Measurements from ENCODE around the gene B3GNT9.

B3GNT9 gene

DNA sequence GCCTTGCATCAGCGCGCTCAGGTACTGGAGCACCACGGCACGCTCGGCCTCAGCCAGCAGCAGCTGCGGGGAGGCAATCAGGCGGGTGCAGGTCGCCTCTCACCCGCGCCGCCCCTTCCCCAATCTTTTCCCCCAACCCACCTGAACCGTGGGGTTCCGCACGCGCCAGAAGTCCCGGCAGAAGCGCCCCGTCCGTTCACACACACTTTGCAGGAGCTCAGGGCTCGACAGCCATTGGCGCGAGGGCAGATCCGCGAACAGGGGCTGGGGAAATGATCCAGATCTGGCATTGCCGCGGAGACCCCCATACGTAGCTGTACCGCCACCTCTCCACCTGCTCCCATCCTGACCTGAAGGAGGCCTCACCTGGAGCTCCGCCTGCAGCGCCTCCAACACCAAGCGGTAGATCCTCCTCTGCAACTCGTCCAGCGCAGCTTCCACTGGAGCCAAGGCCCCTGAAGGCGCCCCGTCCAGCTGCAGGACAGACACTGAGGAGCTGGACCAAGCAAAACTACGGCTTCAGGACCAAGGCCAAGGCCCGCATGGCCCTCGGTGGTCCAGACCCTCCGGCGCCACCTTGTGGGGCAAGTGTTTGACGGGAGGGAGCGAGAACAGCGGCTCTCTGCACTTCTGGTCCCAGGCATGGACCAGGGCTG is 34.3 kb upstream of the B3GNT9 start:
- DNase-seq: peak; percentile 92

DNA sequence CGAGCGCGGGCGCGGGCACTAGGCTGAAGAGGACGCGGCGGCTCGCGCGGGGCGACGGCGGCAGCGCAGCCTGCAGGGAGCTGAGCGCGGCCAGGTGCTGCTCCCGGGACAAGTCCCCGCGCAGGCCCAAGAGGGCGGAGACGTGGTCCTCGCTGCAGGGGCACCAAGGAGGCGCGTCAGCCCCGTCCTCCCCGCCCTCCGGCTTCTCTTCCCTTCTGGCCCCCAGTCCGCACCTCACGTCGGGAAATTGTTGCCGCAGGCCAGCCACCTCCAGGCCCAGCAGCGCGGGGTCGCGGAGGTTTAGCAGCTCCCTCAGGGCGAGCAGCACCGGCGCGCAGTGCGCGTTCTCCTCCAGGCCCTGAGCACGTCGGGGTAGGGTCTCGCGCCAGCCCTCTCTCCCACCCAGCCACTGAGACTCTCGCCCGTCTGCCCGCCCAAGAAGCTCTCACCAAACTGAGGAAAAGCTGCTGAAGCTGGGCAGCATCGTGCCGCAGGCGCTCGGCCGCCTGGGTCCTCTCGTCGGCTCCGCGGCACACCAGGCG is 33.7 kb upstream of the B3GNT9 start:
- DNase-seq: no peak

- peak; percentile 95 for DNase-seq
Observed at GRCh38 chr16:67183627-67184452, 33.0 kb upstream of the B3GNT9 start, which contains the start of gene MATCAP1. Gene MATCAP1, minus strand, starts transcription at chr16:67183963. Its CDS starts 3,353 bp downstream, at chr16:67180610.

- DNase-seq: no peak
Observed at GRCh38 chr16:67183284-67183626, 32.5 kb upstream of the B3GNT9 start.

DNA sequence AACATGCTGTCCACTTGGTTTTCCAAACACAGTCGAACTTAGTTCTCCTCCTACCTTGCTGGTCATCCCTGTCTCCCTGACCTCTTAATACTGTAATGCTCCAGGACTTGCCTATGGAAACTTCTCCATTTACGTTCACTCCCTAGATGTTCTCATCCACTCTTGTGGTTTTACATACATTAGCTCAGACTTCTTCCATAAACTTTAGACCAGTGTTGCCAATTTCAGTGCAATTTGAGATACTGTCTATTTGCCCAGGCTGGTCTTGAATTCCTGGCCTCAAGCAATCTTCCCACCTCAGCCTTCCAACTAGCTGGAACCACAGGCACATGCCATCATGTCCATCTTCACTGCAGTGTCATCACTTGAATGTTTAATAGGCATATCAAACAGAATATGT is 31.5 kb upstream of the B3GNT9 start:
- DNase-seq: no peak

GRCh38 chr16:67181346-67181745 is 30.5 kb upstream of the B3GNT9 start:
- no peak for DNase-seq

GRCh38 chr16:67180166-67180565 is 29.4 kb upstream of the B3GNT9 start:
- no peak for DNase-seq

DNA sequence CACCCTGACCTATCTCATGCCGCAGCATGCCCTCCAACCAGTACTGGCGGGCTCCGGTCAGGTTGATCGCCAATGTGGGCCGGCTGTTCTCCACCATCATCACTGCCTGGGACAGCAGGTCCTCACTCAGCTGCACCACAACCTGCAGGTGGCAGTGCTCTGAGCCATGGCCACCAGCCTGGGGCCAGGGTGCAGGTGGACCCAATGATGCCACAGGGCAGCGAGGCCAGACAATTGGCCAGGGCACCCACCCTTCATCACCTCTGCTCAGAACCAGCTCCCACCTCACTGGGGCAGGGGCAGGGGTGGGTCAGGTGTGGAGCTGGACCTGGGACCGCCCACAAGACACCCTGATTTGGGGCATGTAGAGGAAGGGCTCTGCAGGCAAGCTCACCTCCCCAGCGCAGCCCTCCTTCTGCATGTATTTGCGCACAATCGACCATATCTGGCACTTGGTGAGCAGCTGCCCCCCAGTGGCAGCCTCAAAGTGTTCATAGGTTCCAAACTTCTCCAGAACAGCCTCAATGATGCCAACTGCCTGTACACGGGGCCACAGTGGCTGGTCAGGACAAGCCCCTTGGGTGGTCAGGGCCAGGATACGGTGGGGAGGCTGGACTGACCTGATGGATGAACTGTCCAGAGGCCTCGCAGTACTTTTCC is 28.8 kb upstream of the B3GNT9 start:
- DNase-seq: no peak

DNA sequence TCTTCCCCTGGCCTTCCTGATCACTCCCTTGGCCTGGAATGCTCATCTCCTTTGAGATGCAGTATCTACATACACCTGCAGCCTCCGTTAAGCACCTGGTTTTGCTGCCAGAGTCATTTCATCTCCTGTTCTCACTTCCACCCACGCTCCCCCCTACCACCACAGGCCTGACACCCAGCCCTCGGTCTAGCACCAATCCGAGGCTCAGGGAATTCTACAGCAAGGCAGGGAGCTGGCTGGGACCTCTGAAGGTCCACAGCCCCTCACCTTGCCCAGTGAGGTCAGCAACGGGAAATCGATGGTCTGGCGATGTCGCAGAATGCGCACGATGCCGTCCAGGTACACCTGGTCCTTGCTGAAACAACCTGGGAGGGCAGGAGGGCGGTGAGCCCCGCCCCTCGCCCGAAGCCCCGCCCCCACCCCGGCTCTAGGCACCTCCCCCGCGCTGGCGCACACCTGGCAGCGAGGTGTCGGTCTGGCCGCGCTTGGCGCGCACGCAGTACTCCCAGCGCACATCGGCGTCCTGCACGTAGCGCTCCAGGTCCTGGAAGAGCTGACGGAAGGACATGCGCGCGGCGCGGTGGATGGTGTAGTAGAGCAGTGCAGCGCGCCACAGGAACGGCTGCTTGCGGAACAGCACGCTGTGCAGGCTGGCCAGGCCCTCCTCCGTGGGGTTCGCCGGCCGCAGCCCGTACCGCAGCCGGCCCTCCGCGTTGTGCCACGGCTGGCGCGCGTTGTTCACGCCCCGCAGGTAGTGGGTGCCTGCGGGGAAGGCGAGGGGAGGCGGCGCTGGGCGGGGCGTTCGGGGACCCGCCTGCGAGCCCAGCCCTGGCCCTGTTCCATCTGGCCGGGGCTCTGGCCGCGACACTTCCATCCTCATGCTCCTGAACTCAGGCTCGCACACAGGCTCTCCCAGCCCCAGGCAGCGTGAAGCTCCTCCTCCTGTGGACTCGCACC is 27.2 kb upstream of the B3GNT9 start:
- DNase-seq: peak; percentile 71

- DNase-seq: no peak
Observed at GRCh38 chr16:67176662-67177061, 25.9 kb upstream of the B3GNT9 start.

DNA sequence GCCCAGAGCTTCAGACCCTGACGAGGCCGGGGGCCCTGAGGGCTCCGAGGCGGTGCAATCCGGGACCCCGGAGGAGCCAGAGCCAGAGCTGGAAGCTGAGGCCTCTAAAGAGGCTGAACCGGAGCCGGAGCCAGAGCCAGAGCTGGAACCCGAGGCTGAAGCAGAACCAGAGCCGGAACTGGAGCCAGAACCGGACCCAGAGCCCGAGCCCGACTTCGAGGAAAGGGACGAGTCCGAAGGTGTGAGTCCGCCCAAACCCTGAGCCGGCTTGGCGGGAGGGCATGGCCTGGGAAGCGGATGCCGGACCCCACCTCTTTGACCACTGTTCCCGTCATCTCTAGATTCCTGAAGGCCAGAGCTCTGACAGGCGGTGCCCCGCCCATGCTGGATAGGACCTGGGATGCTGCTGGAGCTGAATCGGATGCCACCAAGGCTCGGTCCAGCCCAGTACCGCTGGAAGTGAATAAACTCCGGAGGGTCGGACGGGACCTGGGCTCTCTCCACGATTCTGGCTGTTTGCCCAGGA is 24.0 kb upstream of the B3GNT9 start:
- DNase-seq: no peak

DNA sequence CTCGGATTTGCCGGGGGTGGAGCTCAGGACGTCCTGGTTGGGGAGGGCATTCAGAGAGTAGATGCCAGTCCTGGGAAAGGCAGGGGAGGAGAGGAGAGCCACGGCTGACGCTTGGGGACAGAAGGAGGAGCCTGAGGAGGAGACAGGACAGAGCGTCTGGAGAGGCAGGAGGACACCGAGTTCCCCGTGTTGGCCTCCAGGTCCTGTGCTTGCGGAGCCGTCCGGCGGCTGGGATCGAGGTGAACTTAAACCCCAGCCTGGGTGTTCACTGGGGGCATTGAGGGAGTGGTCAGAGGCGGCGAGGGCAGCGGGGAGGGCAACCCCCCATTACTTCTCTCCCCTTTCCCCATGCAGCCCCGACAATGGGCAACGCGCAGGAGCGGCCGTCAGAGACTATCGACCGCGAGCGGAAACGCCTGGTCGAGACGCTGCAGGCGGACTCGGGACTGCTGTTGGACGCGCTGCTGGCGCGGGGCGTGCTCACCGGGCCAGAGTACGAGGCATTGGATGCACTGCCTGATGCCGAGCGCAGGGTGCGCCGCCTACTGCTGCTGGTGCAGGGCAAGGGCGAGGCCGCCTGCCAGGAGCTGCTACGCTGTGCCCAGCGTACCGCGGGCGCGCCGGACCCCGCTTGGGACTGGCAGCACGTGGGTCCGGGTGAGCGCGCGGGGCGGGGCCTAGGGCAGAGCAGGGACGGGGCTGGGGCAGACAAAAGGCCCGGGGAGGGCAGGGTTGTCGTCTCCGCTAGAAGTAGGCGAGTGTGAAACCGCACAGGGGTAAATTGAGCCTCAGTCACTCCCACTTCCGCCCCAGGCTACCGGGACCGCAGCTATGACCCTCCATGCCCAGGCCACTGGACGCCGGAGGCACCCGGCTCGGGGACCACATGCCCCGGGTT is 23.3 kb upstream of the B3GNT9 start:
- peak; percentile 73 for DNase-seq

DNA sequence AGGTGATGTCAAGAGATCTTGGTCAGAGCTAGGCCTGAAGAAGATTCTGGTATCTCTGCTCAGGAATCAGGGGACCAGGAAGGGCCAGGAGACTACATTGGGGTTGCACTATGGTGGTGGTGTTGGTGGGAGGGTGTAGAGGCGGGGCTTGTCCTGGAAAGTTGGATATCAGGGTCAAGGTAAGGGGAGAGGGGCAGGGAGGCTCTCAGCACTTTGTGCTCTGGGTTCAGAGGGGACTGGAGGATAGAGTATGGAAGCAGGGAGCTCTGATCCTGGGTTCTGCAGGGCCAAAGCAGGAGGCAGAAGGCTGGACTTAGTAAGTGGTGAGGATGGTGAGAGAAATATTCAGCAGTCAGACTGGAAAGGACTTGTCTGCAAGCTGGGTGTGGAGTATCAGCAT is 22.5 kb upstream of the B3GNT9 start:
- no peak for DNase-seq

DNA sequence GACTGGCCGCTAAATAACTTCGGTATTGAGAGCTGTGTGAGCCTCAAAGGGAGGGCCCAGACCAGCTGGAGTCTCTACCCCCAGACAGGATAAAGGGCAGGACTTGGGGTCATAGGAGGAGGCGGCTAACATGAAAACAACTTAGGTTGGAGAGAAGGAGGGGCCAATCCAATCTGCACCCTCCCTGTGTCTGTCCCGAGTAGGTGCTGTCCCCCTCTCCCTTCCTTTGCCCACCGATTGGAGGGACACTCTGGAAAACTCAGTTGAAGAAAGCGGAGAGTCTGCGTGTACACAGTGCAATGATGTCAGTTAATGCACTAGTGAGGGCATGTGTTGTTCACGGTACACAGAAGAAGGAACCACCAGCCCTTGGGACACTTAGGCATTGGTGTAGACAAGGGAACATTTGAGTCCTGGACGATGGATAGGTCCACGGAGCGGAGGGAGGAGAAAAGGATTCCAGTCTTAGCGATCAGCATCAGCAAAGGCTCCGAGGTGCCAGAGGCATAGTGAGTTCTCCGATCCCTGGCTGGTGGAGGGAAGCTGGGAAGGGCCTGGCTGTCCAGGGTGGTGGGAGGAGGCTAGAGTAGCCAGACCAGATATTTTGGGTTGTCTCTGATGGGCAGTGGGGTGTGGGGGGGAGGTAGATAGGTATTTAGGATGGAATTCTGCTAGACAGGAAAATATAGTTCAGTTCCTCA is 20.3 kb upstream of the B3GNT9 start:
- no peak for DNase-seq

- DNase-seq: peak; percentile 63
Observed at GRCh38 chr16:67170168-67170948, 19.6 kb upstream of the B3GNT9 start, which contains the start of gene NOL3. Gene NOL3, plus strand, starts transcription at chr16:67170538.

- peak; percentile 59 for DNase-seq
Observed at GRCh38 chr16:67169642-67170167, 18.9 kb upstream of the B3GNT9 start.

- no peak for DNase-seq
Observed at GRCh38 chr16:67169011-67169451, 18.2 kb upstream of the B3GNT9 start.

- no peak for DNase-seq
Observed at GRCh38 chr16:67167588-67167987, 16.8 kb upstream of the B3GNT9 start.

GRCh38 chr16:67166598-67167168 is 15.9 kb upstream of the B3GNT9 start:
- no peak for DNase-seq

Data from activated CD4-positive, alpha-beta T cell treated with anti-CD3 and anti-CD28 coated beads for 48 hours (primary cell).